Breast epithelium (tissue), 4 donors: ENCODE measurements around the gene NPBWR2. TPM values are rescaled to one million over a fixed set of nuclear protein-coding genes. Genes with fewer than 3 reads are reported as not detected.

Experiments used
- DNase-seq, 2 donors: peaks; one replicate each; pipeline ENCODE4 v3.0.0-alpha.2; 2019; ENCODE audit warnings: low spot score in 2 of 2
- H3K27ac ChIP-seq, 2 donors: fragments of 200-600 bp; sonication (generic) in 1 of 2; one replicate each; pipeline ENCODE4 v1.5.1; 2016 to 2019; ENCODE audit warnings: mild to moderate bottlenecking in 1 of 2
- H3K27me3 ChIP-seq, 2 donors: fragments of 200-600 bp; sonication (generic) in 1 of 2; one replicate each; pipeline versions ENCODE4 v1.5.1 to v1.6.0; 2017 to 2019; ENCODE audit warnings: control low read depth in 1 of 2, mild to moderate bottlenecking in 1 of 2
- H3K36me3 ChIP-seq: fragments of 200-600 bp; one replicate; pipeline ENCODE4 v1.5.1; 2019
- H3K4me1 ChIP-seq, 2 donors: fragments of 200-600 bp; sonication (generic); one replicate each; pipeline ENCODE4 v1.5.1; 2016 to 2019; ENCODE audit warnings: control low read depth in 1 of 2
- H3K4me3 ChIP-seq, 3 donors: fragments of 200-600 bp; sonication (generic); 1 replicate in 2 of 3; 2 replicates in 1 of 3; pipeline ENCODE4 v1.5.1; 2016 to 2019; ENCODE audit warnings: mild to moderate bottlenecking in 3 of 3, moderate library complexity in 2 of 3
- H3K9me3 ChIP-seq, 2 donors: fragments of 200-600 bp; sonication (generic) in 1 of 2; one replicate each; pipeline ENCODE4 v1.5.1; 2016 to 2019; ENCODE audit warnings: control low read depth in 1 of 2
- CTCF ChIP-seq, 3 donors: fragments of 450-650 bp; IDR thresholded peaks; one replicate each; pipeline ENCODE4 v1.5.1; 2016 to 2017; ENCODE audit warnings: antibody characterized with exemption in 3 of 3, mild to moderate bottlenecking in 3 of 3, moderate library complexity in 3 of 3
- POLR2A ChIP-seq: fragments of 450-650 bp; IDR thresholded peaks from one replicate; pipeline ENCODE4 v1.6.1; 2016; ENCODE audit warnings: antibody characterized with exemption, mild to moderate bottlenecking, moderate library complexity
- POLR2AphosphoS5 ChIP-seq, 3 donors: sonication (generic); formaldehyde crosslinking; IDR thresholded peaks; one replicate each; pipeline ENCODE4 v1.6.1; 2017; ENCODE audit warnings: antibody characterized with exemption in 3 of 3
- intact Hi-C: fragments of 100-400 bp; cut with DNase I; formaldehyde crosslinking; loops from one replicate; pipeline ENCODE4 v1.15.1; 2023; ENCODE audit warnings: low total_unique reads
- total RNA-seq, 3 donors: library from RNA; depleted of rRNA; stranded (reverse); fragments of >200 nt; gene quantifications; one replicate each; pipeline ENCODE4 v1.1.0, GENCODE V29; 2016

Gene NPBWR2
- total RNA-seq, 3 donors from 2014 or later = not detected

GRCh38 chr20:64143018-64143801, 35.8 kb upstream of the NPBWR2 start:
- peaks cover 0 to 8% of the 10 kb centered on the region in 2 donors for H3K9me3 ChIP-seq
- no peaks in the 10 kb centered on the region for H3K4me1 ChIP-seq
- TF ChIP-seq POLR2A (no peak), CTCF (IDR thresholded peaks at IDR 0.05) (no peak), POLR2AphosphoS5 (IDR thresholded peaks at IDR 0.05) (no peak)
- H3K36me3 ChIP-seq = no peaks in the 10 kb centered on the region
- H3K27me3 ChIP-seq = peaks cover 0 to 24% of the 10 kb centered on the region in 2 donors
- peak in 1 of 2 donors; percentile 24 for DNase-seq
- H3K27ac ChIP-seq = no peak overlapping the region
- intact Hi-C loops = no loop called here
- no peak overlapping the region for H3K4me3 ChIP-seq

GRCh38 chr20:64142590-64142989, 35.2 kb upstream of the NPBWR2 start:
- Histone ChIP-seq H3K9me3 (peaks cover 0 to 8% of the 10 kb centered on the region in 2 donors), H3K4me3 (no peak overlapping the region), H3K4me1 (no peaks in the 10 kb centered on the region), H3K27ac (no peak overlapping the region), H3K36me3 (no peaks in the 10 kb centered on the region), H3K27me3 (peaks cover 0 to 25% of the 10 kb centered on the region in 2 donors)
- intact Hi-C loops = no loop called here
- DNase-seq = no peak
- TF ChIP-seq POLR2AphosphoS5 (IDR thresholded peaks at IDR 0.05) (no peak), CTCF (IDR thresholded peaks at IDR 0.05) (no peak), POLR2A (no peak)

GRCh38 chr20:64140956-64141355, 33.6 kb upstream of the NPBWR2 start:
- intact Hi-C loops = no loop called here
- peaks cover 0 to 21% of the 10 kb centered on the region in 2 donors for H3K27me3 ChIP-seq
- H3K27ac ChIP-seq = no peak overlapping the region
- TF ChIP-seq CTCF (IDR thresholded peaks at IDR 0.05) = no peak
- no peaks in the 10 kb centered on the region for H3K36me3 ChIP-seq
- H3K4me1 ChIP-seq = no peaks in the 10 kb centered on the region
- peaks cover 0 to 8% of the 10 kb centered on the region in 2 donors for H3K9me3 ChIP-seq
- H3K4me3 ChIP-seq = no peak overlapping the region
- peak in 1 of 2 donors; percentile 42 for DNase-seq

- no peaks in the 10 kb centered on the region for H3K36me3 ChIP-seq
- peak in 1 of 2 donors; percentile 36 for DNase-seq
- H3K4me3 ChIP-seq = no peak overlapping the region
- no peaks in the 10 kb centered on the region for H3K4me1 ChIP-seq
- H3K27ac ChIP-seq = no peak overlapping the region
- peaks cover 0 to 17% of the 10 kb centered on the region in 2 donors for H3K27me3 ChIP-seq
- peaks cover 0 to 5% of the 10 kb centered on the region in 2 donors for H3K9me3 ChIP-seq
- TF ChIP-seq CTCF (IDR thresholded peaks at IDR 0.05) (no peak), POLR2AphosphoS5 (IDR thresholded peaks at IDR 0.05) (no peak), POLR2A (no peak)
- intact Hi-C loops = no loop called here
Observed at GRCh38 chr20:64140061-64140931, 32.9 kb upstream of the NPBWR2 start.
